Airway epithelial cell (primary cell): ENCODE data around the gene PDE3B. TPM values are rescaled to one million over a fixed set of nuclear protein-coding genes. Genes with fewer than 3 reads are reported as not detected.

Source experiments
- total RNA-seq: library from RNA; depleted of rRNA; stranded (reverse); fragments of >200 nt; gene quantifications from 2 replicates; pipeline ENCODE4 v1.2.3, GENCODE V29; 2015

Gene PDE3B
- 1.4 and 1.8 TPM in 2 replicates for total RNA-seq

GRCh38 chr11:14643697-14644225 is at the start of gene PDE3B:
Gene PDE3B (plus strand): TSS chr11:14643804. CDS start chr11:14644076, 272 bp downstream.

GRCh38 chr11:14892036-14892556 is 248.5 kb downstream of the PDE3B start, which contains the start of gene CYP2R1:
Gene CYP2R1 (minus strand): TSS chr11:14892231. CDS start chr11:14892205, 26 bp downstream.

Other genes starting within 250 kb of the PDE3B start
- gene COPB1, start 144.0 kb upstream of the PDE3B start, total RNA-seq: 103 and 120 TPM in 2 replicates
- gene PSMA1, start 123.4 kb upstream of the PDE3B start, total RNA-seq: 181 and 208 TPM in 2 replicates
- 10.7 and 13.7 TPM in 2 replicates for gene CYP2R1, start 248.4 kb downstream of the PDE3B start, total RNA-seq